Tibial nerve (tissue), 4 donors: ENCODE data around the gene NFATC2.

ENCODE experiments used
- EP300 ChIP-seq, 2 donors: sonication (generic); formaldehyde crosslinking; IDR thresholded peaks; one replicate each; pipeline ENCODE4 v1.6.1; 2017; ENCODE audit warnings: antibody characterized with exemption in 2 of 2, mild to moderate bottlenecking in 1 of 2
- POLR2A ChIP-seq, 2 donors: fragments of 450-650 bp; IDR thresholded peaks; one replicate each; pipeline ENCODE4 v1.6.1; 2017; ENCODE audit warnings: antibody characterized with exemption in 2 of 2, mild to moderate bottlenecking in 2 of 2, moderate library complexity in 2 of 2
- TF ChIP-seq, protein P1 (sequence below), 5 experiments: fragments of 200-600 bp in 3 of 5; fragments of 450-650 bp in 2 of 5; sonication (generic) in 3 of 5; IDR thresholded peaks; one replicate each; pipeline ENCODE4 v1.5.1; 2016 to 2019; ENCODE audit warnings: antibody characterized with exemption in 5 of 5, mild to moderate bottlenecking in 3 of 5, moderate library complexity in 2 of 5

GRCh38 chr20:51409192-51409880, 133.2 kb downstream of the NFATC2 start:
- TF ChIP-seq, protein P1, sequence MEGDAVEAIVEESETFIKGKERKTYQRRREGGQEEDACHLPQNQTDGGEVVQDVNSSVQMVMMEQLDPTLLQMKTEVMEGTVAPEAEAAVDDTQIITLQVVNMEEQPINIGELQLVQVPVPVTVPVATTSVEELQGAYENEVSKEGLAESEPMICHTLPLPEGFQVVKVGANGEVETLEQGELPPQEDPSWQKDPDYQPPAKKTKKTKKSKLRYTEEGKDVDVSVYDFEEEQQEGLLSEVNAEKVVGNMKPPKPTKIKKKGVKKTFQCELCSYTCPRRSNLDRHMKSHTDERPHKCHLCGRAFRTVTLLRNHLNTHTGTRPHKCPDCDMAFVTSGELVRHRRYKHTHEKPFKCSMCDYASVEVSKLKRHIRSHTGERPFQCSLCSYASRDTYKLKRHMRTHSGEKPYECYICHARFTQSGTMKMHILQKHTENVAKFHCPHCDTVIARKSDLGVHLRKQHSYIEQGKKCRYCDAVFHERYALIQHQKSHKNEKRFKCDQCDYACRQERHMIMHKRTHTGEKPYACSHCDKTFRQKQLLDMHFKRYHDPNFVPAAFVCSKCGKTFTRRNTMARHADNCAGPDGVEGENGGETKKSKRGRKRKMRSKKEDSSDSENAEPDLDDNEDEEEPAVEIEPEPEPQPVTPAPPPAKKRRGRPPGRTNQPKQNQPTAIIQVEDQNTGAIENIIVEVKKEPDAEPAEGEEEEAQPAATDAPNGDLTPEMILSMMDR (IDR thresholded peaks at IDR 0.05) = no peak
- TF ChIP-seq POLR2A (IDR thresholded peaks at IDR 0.05) (no peak), EP300 (IDR thresholded peaks at IDR 0.05) (no peak)
